Measurements from ENCODE around the gene TINAG.

The TINAG gene

DNA sequence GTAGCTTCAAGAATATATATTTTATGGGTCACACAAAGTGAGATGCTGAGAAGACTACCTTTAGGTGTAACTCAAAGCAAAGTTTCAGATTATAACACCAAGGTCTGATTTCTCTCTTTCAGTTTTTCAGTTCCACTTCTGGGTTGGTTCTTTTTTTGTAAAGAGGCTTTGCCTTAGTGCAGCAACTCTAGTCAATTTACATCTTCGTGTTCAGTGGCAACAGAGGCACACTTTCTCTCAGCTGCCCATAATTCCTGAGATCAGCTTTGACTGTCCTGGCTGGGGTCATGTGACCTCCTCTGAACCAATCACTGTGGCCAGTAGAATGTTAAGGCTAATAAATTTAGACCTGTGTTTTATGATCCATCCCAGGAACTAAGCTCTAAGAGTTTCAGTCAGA lies 120.2 kb downstream of the TINAG start:
- Histone ChIP-seq H3K27ac (replicated peaks) (no peak overlapping the region), H3K4me3 (replicated peaks; ENCODE audit: insufficient read depth, low read length) (no peak overlapping the region), H3K27me3 (ENCODE audit: insufficient read depth, poor library complexity, severe bottlenecking) (no peaks in the 10 kb centered on the region)
- DNase-seq (ENCODE audit: low read depth in 1 of 2, low spot score in 1 of 2), result no peak
- TF ChIP-seq, protein P1, sequence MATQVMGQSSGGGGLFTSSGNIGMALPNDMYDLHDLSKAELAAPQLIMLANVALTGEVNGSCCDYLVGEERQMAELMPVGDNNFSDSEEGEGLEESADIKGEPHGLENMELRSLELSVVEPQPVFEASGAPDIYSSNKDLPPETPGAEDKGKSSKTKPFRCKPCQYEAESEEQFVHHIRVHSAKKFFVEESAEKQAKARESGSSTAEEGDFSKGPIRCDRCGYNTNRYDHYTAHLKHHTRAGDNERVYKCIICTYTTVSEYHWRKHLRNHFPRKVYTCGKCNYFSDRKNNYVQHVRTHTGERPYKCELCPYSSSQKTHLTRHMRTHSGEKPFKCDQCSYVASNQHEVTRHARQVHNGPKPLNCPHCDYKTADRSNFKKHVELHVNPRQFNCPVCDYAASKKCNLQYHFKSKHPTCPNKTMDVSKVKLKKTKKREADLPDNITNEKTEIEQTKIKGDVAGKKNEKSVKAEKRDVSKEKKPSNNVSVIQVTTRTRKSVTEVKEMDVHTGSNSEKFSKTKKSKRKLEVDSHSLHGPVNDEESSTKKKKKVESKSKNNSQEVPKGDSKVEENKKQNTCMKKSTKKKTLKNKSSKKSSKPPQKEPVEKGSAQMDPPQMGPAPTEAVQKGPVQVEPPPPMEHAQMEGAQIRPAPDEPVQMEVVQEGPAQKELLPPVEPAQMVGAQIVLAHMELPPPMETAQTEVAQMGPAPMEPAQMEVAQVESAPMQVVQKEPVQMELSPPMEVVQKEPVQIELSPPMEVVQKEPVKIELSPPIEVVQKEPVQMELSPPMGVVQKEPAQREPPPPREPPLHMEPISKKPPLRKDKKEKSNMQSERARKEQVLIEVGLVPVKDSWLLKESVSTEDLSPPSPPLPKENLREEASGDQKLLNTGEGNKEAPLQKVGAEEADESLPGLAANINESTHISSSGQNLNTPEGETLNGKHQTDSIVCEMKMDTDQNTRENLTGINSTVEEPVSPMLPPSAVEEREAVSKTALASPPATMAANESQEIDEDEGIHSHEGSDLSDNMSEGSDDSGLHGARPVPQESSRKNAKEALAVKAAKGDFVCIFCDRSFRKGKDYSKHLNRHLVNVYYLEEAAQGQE (IDR thresholded peaks at IDR 0.05; ENCODE audit: insufficient replicate concordance, low read depth), result no peak
- TF ChIP-seq SPI1 (IDR thresholded peaks at IDR 0.05; ENCODE audit: borderline replicate concordance, low read depth) (no peak), GABPA (IDR thresholded peaks at IDR 0.05; ENCODE audit: low read depth) (no peak), POLR2AphosphoS5 (IDR thresholded peaks at IDR 0.05; ENCODE audit: low read depth) (no peak)
- TF ChIP-seq, protein P2, sequence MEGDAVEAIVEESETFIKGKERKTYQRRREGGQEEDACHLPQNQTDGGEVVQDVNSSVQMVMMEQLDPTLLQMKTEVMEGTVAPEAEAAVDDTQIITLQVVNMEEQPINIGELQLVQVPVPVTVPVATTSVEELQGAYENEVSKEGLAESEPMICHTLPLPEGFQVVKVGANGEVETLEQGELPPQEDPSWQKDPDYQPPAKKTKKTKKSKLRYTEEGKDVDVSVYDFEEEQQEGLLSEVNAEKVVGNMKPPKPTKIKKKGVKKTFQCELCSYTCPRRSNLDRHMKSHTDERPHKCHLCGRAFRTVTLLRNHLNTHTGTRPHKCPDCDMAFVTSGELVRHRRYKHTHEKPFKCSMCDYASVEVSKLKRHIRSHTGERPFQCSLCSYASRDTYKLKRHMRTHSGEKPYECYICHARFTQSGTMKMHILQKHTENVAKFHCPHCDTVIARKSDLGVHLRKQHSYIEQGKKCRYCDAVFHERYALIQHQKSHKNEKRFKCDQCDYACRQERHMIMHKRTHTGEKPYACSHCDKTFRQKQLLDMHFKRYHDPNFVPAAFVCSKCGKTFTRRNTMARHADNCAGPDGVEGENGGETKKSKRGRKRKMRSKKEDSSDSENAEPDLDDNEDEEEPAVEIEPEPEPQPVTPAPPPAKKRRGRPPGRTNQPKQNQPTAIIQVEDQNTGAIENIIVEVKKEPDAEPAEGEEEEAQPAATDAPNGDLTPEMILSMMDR (IDR thresholded peaks at IDR 0.05; ENCODE audit: insufficient read depth, low read length), result no peak

GRCh38 chr6:54431466-54431865 lies 123.2 kb downstream of the TINAG start:
- H3K27ac ChIP-seq (replicated peaks), result no peak overlapping the region
- no peak for DNase-seq (ENCODE audit: low read depth in 1 of 2, low spot score in 1 of 2)
- H3K4me3 ChIP-seq (replicated peaks; ENCODE audit: insufficient read depth, low read length), result no peak overlapping the region
- TF ChIP-seq SPI1 (IDR thresholded peaks at IDR 0.05; ENCODE audit: borderline replicate concordance, low read depth), result no peak
- no peaks in the 10 kb centered on the region for H3K27me3 ChIP-seq (ENCODE audit: insufficient read depth, poor library complexity, severe bottlenecking)
